ENCODE data around the gene LAT.

Gene LAT

DNA sequence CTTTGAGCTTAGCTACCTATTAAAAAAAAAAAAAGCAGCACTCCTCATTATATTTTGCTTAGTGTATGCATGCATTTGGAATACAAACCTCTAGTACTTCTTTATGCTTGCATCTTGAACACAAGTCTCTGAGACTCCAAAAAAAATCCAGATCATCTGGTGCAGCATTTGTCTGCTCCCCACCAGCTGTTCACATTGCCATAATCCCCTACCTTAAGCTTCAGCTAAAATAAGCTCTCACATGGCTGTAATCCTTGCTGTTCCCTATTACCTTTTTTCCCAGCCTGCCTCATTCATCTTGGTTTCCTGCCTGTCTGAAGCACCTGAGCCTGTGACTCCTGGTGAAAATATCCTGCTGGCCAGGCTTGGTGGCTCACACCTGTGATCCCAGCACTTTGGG, 41.6 kb upstream of the LAT start:
- H3K9me3 ChIP-seq (ENCODE audit: insufficient read depth, low read length) = no peaks in the 10 kb centered on the region
- TF ChIP-seq ZNF274 (IDR thresholded peaks at IDR 0.05; ENCODE audit: low read depth, low read length) = no peak
- TF ChIP-seq YY1 (IDR thresholded peaks at IDR 0.05; ENCODE audit: insufficient read depth, insufficient read length) = no peak
- H3K9ac ChIP-seq (ENCODE audit: insufficient read length, low read depth) = no peak overlapping the region
- no peak for DNase-seq (ENCODE audit: low read depth, low spot score)
- peaks cover 3% of the 10 kb centered on the region for H3K4me1 ChIP-seq (ENCODE audit: insufficient read depth, insufficient read length)
- no peaks in the 10 kb centered on the region for H3K27me3 ChIP-seq (ENCODE audit: insufficient read depth, insufficient read length)
- H3K4me3 ChIP-seq (ENCODE audit: insufficient read length, low read depth) = no peak overlapping the region
- no peaks in the 10 kb centered on the region for H3K36me3 ChIP-seq (ENCODE audit: insufficient read depth, insufficient read length, low read length)

- no peak for DNase-seq (ENCODE audit: low read depth, low spot score)
- Histone ChIP-seq H3K4me1 (ENCODE audit: insufficient read depth, insufficient read length) (peaks cover 3% of the 10 kb centered on the region), H3K36me3 (ENCODE audit: insufficient read depth, insufficient read length, low read length) (no peaks in the 10 kb centered on the region), H3K9ac (ENCODE audit: insufficient read length, low read depth) (no peak overlapping the region), H3K4me3 (ENCODE audit: insufficient read length, low read depth) (no peak overlapping the region), H3K9me3 (ENCODE audit: insufficient read depth, low read length) (no peaks in the 10 kb centered on the region), H3K27me3 (ENCODE audit: insufficient read depth, insufficient read length) (no peaks in the 10 kb centered on the region)
- TF ChIP-seq SUZ12 (IDR thresholded peaks at IDR 0.05; ENCODE audit: extremely low read depth, insufficient read depth, insufficient read length) = no peak
- TF ChIP-seq ZNF274 (IDR thresholded peaks at IDR 0.05; ENCODE audit: low read depth, low read length) = no peak
- no peak for TF ChIP-seq YY1 (IDR thresholded peaks at IDR 0.05; ENCODE audit: insufficient read depth, insufficient read length)
Observed at GRCh38 chr16:28946681-28947080, 38.2 kb upstream of the LAT start.

- peak within 1 kb of the TSS; percentile 99 for H3K9ac ChIP-seq (ENCODE audit: insufficient read length, low read depth)
- DNase-seq (ENCODE audit: low read depth, low spot score) = peak; percentile 99
- H3K4me1 ChIP-seq (ENCODE audit: insufficient read depth, insufficient read length) = peaks cover 2% of the 10 kb centered on the region
- TF ChIP-seq YY1 (IDR thresholded peaks at IDR 0.05; ENCODE audit: insufficient read depth, insufficient read length) = peak; percentile 69
- TF ChIP-seq ZNF274 (IDR thresholded peaks at IDR 0.05; ENCODE audit: low read depth, low read length) = no peak
- H3K4me3 ChIP-seq (ENCODE audit: insufficient read length, low read depth) = peak within 1 kb of the TSS; percentile 71
- H3K36me3 ChIP-seq (ENCODE audit: insufficient read depth, insufficient read length, low read length) = peaks cover 41% of the 10 kb centered on the region
- no peaks in the 10 kb centered on the region for H3K27me3 ChIP-seq (ENCODE audit: insufficient read depth, insufficient read length)
- no peaks in the 10 kb centered on the region for H3K9me3 ChIP-seq (ENCODE audit: insufficient read depth, low read length)
Observed at GRCh38 chr16:28950648-28951409, 34.0 kb upstream of the LAT start, which contains the start of gene NFATC2IP. TSS of gene NFATC2IP (plus strand) at chr16:28950937. CDS start at chr16:28951012, 75 bp downstream.

GRCh38 chr16:28951410-28951943, 33.4 kb upstream of the LAT start:
- H3K36me3 ChIP-seq (ENCODE audit: insufficient read depth, insufficient read length, low read length) = peaks cover 47% of the 10 kb centered on the region
- DNase-seq (ENCODE audit: low read depth, low spot score) = no peak
- TF ChIP-seq SUZ12 (IDR thresholded peaks at IDR 0.05; ENCODE audit: extremely low read depth, insufficient read depth, insufficient read length) = no peak
- no peak for TF ChIP-seq ZNF274 (IDR thresholded peaks at IDR 0.05; ENCODE audit: low read depth, low read length)

DNA sequence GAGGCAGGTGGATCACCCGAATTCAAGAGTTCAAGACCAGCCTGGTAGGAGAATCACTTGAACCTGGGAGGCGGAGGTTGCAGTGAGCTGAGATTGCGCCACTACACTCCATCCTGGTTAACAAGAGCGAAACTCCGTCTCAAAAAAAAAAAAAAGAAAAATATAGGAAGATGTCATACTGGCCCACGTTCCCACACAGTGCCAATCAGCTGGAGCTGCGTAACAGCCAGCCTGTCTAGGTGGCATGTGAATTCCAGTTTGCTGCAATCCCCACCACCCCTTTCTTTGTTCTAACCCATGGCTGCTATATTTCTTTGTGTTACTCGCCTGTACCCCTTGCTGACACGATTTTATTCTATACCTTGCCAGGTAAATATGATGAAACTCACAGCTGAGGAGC, 26.6 kb upstream of the LAT start:
- H3K4me3 ChIP-seq (ENCODE audit: insufficient read length, low read depth) = no peak overlapping the region
- TF ChIP-seq SUZ12 (IDR thresholded peaks at IDR 0.05; ENCODE audit: extremely low read depth, insufficient read depth, insufficient read length) (no peak), ZNF274 (IDR thresholded peaks at IDR 0.05; ENCODE audit: low read depth, low read length) (no peak), YY1 (IDR thresholded peaks at IDR 0.05; ENCODE audit: insufficient read depth, insufficient read length) (no peak)
- H3K27me3 ChIP-seq (ENCODE audit: insufficient read depth, insufficient read length) = no peaks in the 10 kb centered on the region
- peaks cover 2% of the 10 kb centered on the region for H3K4me1 ChIP-seq (ENCODE audit: insufficient read depth, insufficient read length)
- no peak for DNase-seq (ENCODE audit: low read depth, low spot score)
- H3K9me3 ChIP-seq (ENCODE audit: insufficient read depth, low read length) = no peaks in the 10 kb centered on the region
- no peak overlapping the region for H3K9ac ChIP-seq (ENCODE audit: insufficient read length, low read depth)
- peaks cover 93% of the 10 kb centered on the region for H3K36me3 ChIP-seq (ENCODE audit: insufficient read depth, insufficient read length, low read length)

More at GRCh38 chr16:28951410-28951943, 33.4 kb upstream of the LAT start:
- H3K4me3 ChIP-seq (ENCODE audit: insufficient read length, low read depth) = peak overlapping the region; percentile 71
- H3K27me3 ChIP-seq (ENCODE audit: insufficient read depth, insufficient read length) = no peaks in the 10 kb centered on the region
- H3K4me1 ChIP-seq (ENCODE audit: insufficient read depth, insufficient read length) = no peaks in the 10 kb centered on the region
- H3K9ac ChIP-seq (ENCODE audit: insufficient read length, low read depth) = peak overlapping the region; percentile 99
- no peaks in the 10 kb centered on the region for H3K9me3 ChIP-seq (ENCODE audit: insufficient read depth, low read length)

DNA sequence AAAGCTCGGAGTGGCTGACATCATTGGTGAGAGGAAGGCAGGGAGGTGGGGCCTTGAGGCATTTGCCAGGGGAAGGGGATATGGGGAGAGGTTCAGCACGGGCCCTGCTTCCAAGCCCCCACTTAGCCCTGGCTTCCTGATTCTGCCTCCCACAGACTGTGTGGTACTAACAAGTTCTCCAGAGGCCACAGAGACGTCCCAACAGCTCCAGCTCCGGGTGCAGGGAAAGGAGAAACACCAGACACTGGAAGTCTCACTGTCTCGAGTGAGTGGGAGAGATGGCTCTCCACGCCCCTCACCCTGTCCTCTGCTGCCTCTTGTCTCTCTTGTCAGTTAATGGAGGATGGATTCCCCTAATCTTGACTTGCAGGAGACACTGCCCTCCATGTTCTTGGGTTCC, 26.0 kb upstream of the LAT start:
- peaks cover 2% of the 10 kb centered on the region for H3K4me1 ChIP-seq (ENCODE audit: insufficient read depth, insufficient read length)
- no peak overlapping the region for H3K9ac ChIP-seq (ENCODE audit: insufficient read length, low read depth)
- H3K27me3 ChIP-seq (ENCODE audit: insufficient read depth, insufficient read length) = no peaks in the 10 kb centered on the region
- DNase-seq (ENCODE audit: low read depth, low spot score) = no peak
- H3K9me3 ChIP-seq (ENCODE audit: insufficient read depth, low read length) = no peaks in the 10 kb centered on the region
- TF ChIP-seq YY1 (IDR thresholded peaks at IDR 0.05; ENCODE audit: insufficient read depth, insufficient read length) = no peak
- no peak for TF ChIP-seq ZNF274 (IDR thresholded peaks at IDR 0.05; ENCODE audit: low read depth, low read length)
- TF ChIP-seq SUZ12 (IDR thresholded peaks at IDR 0.05; ENCODE audit: extremely low read depth, insufficient read depth, insufficient read length) = no peak
- H3K4me3 ChIP-seq (ENCODE audit: insufficient read length, low read depth) = no peak overlapping the region
- peaks cover 93% of the 10 kb centered on the region for H3K36me3 ChIP-seq (ENCODE audit: insufficient read depth, insufficient read length, low read length)

GRCh38 chr16:28964072-28964471, 20.8 kb upstream of the LAT start:
- H3K9me3 ChIP-seq (ENCODE audit: insufficient read depth, low read length) = no peaks in the 10 kb centered on the region
- peaks cover 65% of the 10 kb centered on the region for H3K36me3 ChIP-seq (ENCODE audit: insufficient read depth, insufficient read length, low read length)
- DNase-seq (ENCODE audit: low read depth, low spot score) = no peak
- H3K9ac ChIP-seq (ENCODE audit: insufficient read length, low read depth) = no peak overlapping the region
- TF ChIP-seq YY1 (IDR thresholded peaks at IDR 0.05; ENCODE audit: insufficient read depth, insufficient read length) (no peak), SUZ12 (IDR thresholded peaks at IDR 0.05; ENCODE audit: extremely low read depth, insufficient read depth, insufficient read length) (no peak), ZNF274 (IDR thresholded peaks at IDR 0.05; ENCODE audit: low read depth, low read length) (no peak)
- H3K4me1 ChIP-seq (ENCODE audit: insufficient read depth, insufficient read length) = peaks cover under 1% of the 10 kb centered on the region
- no peaks in the 10 kb centered on the region for H3K27me3 ChIP-seq (ENCODE audit: insufficient read depth, insufficient read length)
- no peak overlapping the region for H3K4me3 ChIP-seq (ENCODE audit: insufficient read length, low read depth)
